ES-I3 (cell line): ENCODE data around the gene GPR75.
"Not testable (repeated sequence)": the region's sequence is repeated elsewhere in the genome, so short reads cannot be mapped to it uniquely, and the experiment has no call there.

ENCODE experiments used
- H3K36me3 ChIP-seq: 2 replicates; pipeline ENCODE4 v1.6.1; 2013; ENCODE audit warnings: mild to moderate bottlenecking, low read length, control low read depth, moderate library complexity; ENCODE audit not compliant: insufficient read depth
- H3K4me1 ChIP-seq: 2 replicates; pipeline ENCODE4 v1.6.1; 2013; ENCODE audit warnings: mild to moderate bottlenecking, control low read depth, low read length; ENCODE audit not compliant: insufficient read depth
- H3K9ac ChIP-seq: 2 replicates; pipeline ENCODE4 v1.6.1; 2013; ENCODE audit warnings: low read depth, mild to moderate bottlenecking, low read length, moderate library complexity
- H3K9me3 ChIP-seq: 2 replicates; pipeline ENCODE4 v1.6.1; 2013; ENCODE audit warnings: mild to moderate bottlenecking, low read length, moderate library complexity; ENCODE audit not compliant: control insufficient read depth, insufficient read depth

GPR75 gene

DNA sequence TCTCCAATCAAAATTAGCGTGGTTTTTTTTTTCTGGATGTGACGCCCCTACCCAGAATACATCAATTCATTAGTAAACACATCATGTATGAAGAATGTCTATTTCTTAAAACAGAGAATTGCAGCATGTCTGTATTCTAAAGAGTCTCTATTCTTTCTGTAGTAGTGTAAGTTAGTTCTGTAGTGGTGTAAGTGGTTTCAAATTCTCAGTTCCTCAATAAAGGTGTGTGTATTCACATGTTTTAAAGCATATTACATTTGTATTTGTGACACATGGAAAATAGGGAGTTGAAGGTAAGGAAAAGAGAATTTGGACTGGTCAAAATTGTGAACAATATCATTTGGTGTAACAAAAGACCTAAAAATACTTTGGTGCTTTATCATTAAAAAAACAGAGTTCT is 8.0 kb upstream of the GPR75 start:
- no peaks in the 10 kb centered on the region for H3K4me1 ChIP-seq
- H3K9me3 ChIP-seq: no peaks in the 10 kb centered on the region
- H3K9ac ChIP-seq: no peak overlapping the region
- H3K36me3 ChIP-seq: peaks cover 16% of the 10 kb centered on the region

DNA sequence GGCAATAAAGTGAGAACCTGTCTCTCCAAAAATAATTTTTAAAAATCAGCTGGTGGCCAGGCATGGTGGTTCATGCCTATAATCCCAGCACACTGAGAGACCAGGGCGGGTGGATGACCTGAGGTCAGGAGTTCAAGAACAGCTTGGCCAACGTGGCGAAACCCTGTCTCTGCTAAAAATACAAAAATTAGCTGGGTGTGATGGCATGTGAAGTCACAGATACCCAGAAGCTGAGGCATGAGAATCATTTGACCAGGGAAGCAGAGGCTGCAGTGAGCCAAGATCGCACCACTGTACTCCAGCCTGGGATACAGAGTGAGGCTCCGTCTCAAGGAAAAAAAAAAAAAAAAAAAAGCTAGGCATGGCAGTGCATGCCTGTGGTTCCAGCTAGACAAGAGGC is 7.4 kb upstream of the GPR75 start:
- peaks cover 16% of the 10 kb centered on the region for H3K36me3 ChIP-seq

DNA sequence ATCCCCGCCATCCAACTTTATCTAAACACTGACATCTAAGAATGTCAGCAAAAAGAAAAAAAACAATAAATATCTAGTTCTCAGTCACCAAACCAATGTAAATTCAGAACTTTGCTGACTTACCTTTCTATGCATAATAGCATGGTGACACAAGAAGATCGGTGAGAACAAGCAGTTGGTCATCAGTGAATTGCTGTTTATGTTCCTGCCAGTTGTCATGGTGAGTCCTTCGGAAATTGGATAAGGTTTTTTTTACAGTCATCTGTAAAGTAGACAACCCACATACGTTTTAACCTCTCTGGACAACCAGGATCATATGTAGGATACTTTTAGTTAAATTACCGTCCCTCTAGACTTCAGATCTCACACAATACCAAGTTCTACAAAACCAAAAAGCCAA is 6.2 kb upstream of the GPR75 start:
- Histone ChIP-seq H3K9me3 (no peaks in the 10 kb centered on the region), H3K9ac (no peak overlapping the region), H3K4me1 (no peaks in the 10 kb centered on the region), H3K36me3 (peaks cover 16% of the 10 kb centered on the region)

More for the DNA sequence above, 7.4 kb upstream of the GPR75 start:
- H3K9me3 ChIP-seq: no peaks in the 10 kb centered on the region
- H3K9ac ChIP-seq: no peak overlapping the region
- H3K4me1 ChIP-seq: no peaks in the 10 kb centered on the region

DNA sequence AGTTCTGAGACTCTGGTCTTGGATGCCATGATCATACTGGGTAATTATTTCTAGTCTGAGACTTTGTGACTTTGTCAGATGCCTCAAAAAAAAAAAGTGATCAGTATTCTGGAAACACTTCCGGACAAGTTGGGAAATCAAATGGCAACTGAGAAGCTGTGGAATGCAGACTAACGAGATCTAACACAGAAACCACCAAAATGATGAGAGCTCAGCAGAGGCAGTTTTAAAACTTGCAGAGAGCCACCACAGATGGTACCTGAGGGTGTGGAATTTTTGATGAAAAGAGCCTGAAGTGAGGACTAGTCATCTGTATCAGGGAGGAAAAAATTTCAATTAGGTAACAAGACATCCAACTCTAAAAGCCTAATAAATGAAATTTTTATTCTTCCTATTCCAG is 5.5 kb upstream of the GPR75 start:
- H3K36me3 ChIP-seq: peaks cover 16% of the 10 kb centered on the region
- no peaks in the 10 kb centered on the region for H3K4me1 ChIP-seq
- H3K9me3 ChIP-seq: no peaks in the 10 kb centered on the region
- no peak overlapping the region for H3K9ac ChIP-seq

DNA sequence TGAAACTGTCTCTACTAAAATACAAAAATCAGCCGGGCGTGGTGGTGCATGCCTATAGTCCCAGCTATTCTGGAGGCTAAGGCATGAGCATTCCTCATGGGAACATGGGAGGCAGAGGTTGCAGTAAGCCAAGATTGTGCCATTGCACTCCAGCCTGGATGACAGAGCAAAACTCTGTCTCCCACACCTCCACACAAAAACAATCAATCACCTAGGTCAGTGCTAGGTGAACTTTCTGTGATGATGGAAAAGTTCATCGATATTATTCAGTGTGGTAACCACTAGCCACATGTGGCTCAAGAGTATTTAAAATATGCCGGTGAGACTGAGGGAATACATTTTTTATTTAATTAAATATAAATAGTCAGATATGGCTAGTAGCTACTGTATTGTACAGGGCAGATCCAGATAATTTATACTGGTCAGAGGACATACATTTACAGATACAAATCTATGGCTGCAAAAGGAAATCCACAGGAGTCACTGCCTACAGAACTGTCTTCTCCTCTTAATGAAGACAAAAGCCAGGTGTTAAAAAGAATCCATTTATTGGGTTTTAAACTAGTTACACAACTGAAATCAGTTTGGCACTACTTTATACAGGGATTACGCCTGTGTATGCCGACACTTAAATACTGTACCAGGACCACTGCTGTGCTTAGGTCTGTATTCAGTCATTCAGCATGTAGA is 3.9 kb upstream of the GPR75 start:
- Histone ChIP-seq H3K9ac (no peak overlapping the region), H3K36me3 (peaks cover 12% of the 10 kb centered on the region), H3K4me1 (no peaks in the 10 kb centered on the region), H3K9me3 (no peaks in the 10 kb centered on the region)

DNA sequence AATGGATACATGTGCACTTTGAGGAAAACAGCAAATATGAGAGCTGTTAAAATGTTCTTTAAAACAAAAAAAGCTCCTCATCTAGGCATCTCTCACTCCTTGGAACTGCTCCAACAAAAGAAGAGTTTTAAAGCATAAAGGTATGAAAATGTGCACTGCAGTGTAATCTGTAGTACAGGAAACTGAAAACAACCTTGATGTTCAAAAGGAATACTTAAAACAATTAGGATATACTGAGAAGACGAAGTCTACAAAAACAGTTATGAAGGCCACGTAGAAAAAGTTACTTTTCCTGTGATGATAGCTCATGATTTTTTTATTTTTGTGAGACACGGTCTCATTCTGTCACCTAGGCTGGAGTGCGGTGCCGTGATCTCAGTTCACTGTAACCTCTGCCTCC is 2.1 kb upstream of the GPR75 start:
- Histone ChIP-seq H3K4me1 (no peaks in the 10 kb centered on the region), H3K9ac (no peak overlapping the region), H3K36me3 (peaks cover 12% of the 10 kb centered on the region), H3K9me3 (no peaks in the 10 kb centered on the region)

DNA sequence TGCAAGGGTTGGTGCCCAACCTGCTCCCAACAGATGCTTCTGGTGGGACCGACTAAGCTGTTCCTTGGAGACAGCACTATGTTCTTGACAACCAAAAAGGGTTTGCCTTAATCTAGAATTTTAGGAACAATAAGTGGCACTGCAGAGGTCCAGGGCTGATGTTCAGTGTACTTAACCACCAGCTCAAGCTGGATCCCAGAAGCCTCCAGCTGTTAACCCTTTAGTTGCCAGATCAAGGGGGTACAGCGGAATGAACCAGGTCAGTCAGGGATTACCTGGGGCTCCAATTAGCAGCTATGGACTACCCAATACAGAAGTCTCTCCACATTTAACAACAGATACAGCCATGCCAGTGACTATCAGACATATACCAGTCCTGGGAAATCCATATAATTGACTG is 3.5 kb downstream of the GPR75 start:
- Histone ChIP-seq H3K36me3 (no peaks in the 10 kb centered on the region; the same call in 1 of the 2 replicates), H3K4me1 (no peaks in the 10 kb centered on the region), H3K9me3 (no peaks in the 10 kb centered on the region), H3K9ac (no peak overlapping the region)

DNA sequence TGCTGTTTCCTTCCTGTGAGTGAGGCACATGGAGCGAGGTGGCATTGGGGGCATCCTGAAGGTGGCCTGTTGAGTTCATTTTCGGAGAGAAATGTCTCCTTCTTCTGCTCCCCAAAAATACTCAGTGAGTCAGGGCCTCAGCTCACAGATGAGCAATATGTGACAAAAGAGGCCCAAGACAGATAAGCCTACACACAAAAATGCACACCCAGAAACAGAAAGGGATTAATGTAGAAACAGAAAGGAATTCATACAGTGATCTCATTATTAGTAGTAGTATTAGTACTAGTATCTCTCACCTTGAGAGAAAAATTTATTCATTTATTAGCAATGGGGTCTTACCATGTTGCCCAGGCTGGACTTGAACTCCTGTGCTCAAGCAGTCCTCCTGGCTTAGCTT is 5.1 kb downstream of the GPR75 start:
- no peaks in the 10 kb centered on the region for H3K4me1 ChIP-seq
- H3K9me3 ChIP-seq: no peaks in the 10 kb centered on the region
- H3K36me3 ChIP-seq: no peaks in the 10 kb centered on the region; the same call in 1 of the 2 replicates
- H3K9ac ChIP-seq: no peak overlapping the region

DNA sequence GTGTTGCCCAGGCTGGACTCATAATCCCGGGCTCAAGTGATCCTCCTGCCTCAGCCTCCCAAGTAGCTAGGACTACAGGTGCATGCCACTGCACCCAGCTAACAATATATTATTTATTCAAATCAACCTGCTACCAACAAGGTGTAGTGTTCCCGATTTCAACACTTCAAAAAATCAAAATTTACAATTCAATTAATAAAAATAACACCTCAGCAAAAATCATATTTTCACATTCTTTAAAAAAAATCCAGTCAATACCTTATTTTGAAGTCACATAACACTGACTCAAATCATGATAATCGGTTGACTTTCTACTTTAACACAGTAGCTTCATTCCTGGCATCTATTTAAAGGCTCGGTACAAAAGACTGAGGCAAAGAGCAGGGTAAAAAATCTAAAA is 7.2 kb downstream of the GPR75 start:
- Histone ChIP-seq H3K9ac (no peak overlapping the region), H3K36me3 (no peaks in the 10 kb centered on the region; the same call in 1 of the 2 replicates), H3K9me3 (no peaks in the 10 kb centered on the region), H3K4me1 (no peaks in the 10 kb centered on the region)

DNA sequence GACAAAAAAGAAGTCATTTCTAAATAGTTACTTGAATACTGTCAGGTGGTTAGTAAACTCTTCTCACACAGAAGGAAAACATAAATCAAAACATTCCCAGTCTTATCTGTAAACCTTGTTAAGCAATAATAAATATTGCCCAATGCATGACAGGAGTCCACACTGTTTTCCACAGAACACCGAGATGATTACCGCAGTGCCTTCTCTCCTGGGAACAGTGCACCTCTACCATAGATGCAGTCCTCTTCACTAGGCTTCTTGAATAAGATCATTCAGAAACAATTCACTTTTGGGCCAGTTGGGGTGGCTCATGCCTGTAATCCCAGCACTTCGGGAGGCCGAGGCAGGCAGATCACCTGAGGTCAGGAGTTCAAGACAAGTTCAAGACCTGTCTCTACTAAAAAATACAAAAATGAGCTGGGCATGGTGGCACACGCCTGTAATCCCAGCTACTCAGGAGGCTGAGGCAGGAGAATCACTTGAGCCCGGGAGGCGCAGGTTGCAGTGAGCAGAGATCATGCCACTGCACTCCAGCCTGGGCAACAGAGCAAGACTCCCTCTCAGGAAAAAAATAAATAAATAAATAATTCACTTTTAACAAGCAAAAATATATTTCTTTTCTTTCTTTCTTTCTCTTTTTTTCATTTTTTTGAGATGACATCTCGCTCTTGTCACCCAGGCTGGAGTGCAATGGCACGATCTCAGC is 8.6 kb downstream of the GPR75 start:
- not testable (repeated sequence) for H3K4me1 ChIP-seq, H3K9me3 ChIP-seq, H3K36me3 ChIP-seq, H3K9ac ChIP-seq

DNA sequence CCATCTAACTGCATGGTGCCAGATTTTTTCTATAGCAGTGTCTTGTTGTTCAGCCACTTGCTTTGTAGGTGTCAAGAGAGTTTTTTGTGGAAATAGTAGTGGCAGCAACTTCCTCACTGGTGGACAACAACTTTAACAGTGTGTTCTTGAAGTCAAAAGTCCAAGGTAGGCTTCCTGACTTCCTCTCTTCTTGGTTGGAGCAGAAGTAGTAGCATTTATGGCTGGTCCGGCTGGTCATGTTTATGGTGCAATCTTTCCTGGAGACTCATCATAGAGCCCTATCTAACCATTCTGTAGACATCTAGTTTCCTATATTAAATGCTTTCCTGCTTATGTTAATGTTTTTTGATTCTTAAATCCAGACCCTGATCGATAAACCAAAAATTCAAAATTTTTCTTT is 11.7 kb downstream of the GPR75 start:
- no peaks in the 10 kb centered on the region for H3K4me1 ChIP-seq
- H3K9me3 ChIP-seq: no peaks in the 10 kb centered on the region
- no peak overlapping the region for H3K9ac ChIP-seq
- H3K36me3 ChIP-seq: no peaks in the 10 kb centered on the region; the same call in 1 of the 2 replicates

DNA sequence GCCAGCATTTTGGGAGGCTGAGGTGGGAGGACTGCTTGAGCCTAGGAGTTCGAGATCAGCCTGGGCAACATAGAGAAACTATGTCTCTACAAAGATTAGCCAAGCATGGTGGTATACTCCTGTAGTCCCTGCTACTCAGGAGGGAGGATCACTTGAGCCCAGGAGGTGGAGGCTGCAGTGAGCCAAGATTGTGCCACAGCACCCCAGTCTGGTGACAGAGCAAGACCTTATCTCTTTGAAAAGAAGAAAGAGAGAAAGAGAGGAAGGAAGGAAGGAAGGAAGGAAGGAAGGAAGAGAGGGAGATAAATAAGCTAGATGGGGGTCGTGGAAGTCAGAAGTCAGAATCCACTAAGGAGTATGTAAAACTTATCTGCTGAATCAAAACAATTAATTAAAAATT is 16.2 kb downstream of the GPR75 start:
- Histone ChIP-seq H3K36me3 (no peaks in the 10 kb centered on the region), H3K4me1 (no peaks in the 10 kb centered on the region), H3K9me3 (no peaks in the 10 kb centered on the region), H3K9ac (no peak overlapping the region)

DNA sequence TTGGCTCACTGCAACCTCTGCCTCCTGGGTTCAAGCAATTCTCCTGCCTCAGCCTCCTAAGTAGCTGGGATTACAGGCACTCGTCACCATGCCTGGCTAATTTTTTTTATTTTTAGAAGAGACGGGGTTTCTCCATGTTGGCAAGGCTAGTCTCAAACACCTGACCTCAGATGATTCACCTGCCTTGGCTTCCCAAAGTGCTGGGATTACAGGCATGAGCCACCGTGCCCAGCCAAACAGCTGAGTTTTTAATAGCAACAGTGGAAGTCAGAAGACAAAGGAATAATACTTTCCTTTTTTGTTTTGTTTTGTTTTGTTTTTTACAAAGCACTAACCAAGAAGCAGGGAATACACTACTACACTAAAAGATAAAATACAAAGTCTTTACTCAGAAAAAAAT is 16.9 kb downstream of the GPR75 start:
- Histone ChIP-seq H3K9ac (no peak overlapping the region), H3K4me1 (no peaks in the 10 kb centered on the region), H3K9me3 (no peaks in the 10 kb centered on the region), H3K36me3 (no peaks in the 10 kb centered on the region)

DNA sequence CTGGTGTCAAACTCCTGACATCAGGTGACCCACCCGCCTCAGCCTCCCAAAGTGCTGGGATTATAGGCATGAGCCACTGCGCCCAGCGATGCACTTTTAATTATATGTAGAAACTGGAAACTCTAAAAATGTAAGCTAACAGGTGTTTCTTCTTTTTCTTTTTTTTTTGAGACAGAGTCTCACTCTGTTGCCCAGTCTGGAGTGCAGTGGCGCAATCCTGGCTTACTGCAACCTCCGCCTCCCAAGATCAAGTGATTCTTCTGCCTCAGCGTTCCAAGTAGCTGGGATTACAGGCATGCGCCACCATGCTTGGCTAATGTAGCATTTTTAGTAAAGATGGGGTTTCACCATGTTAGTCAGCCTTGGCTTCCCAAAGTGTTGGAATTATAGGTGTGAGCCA is 18.1 kb downstream of the GPR75 start:
- H3K4me1 ChIP-seq, H3K9ac ChIP-seq, H3K36me3 ChIP-seq, H3K9me3 ChIP-seq: not testable (repeated sequence)

DNA sequence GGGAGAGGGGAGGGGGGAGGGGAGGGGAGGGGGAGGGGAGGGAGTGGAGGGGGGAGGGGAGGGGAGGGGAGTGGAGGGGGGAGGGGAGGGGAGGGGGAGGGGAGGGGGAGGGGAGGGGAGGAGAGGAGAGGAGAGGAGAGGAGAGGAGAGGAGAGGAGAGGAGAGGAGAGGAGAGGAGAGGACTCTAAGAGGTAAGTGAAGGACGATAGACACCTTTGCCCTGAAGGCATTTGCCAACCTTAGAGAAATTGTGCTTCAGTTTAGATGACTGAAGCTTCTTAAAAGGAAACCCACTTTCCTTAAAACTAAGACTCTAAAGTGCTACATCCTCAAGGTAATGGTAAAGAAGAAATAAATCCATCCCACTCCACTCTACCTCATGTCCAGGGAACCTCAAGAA is 19.2 kb downstream of the GPR75 start:
- Histone ChIP-seq H3K9ac (no peak overlapping the region), H3K9me3 (no peaks in the 10 kb centered on the region), H3K4me1 (no peaks in the 10 kb centered on the region), H3K36me3 (no peaks in the 10 kb centered on the region)
